Stimulated activated CD8-positive, alpha-beta memory T cell treated with anti-CD3 and anti-CD28 coated beads, Interleukin-7, amount 100 ng/mL, for 24 hours (primary cell): ENCODE results near the gene FGF18.

ENCODE experiments used
- DNase-seq: peaks from one replicate; pipeline ENCODE4 v3.0.0-alpha.2; 2020; ENCODE audit warnings: low read depth

FGF18 gene

DNA sequence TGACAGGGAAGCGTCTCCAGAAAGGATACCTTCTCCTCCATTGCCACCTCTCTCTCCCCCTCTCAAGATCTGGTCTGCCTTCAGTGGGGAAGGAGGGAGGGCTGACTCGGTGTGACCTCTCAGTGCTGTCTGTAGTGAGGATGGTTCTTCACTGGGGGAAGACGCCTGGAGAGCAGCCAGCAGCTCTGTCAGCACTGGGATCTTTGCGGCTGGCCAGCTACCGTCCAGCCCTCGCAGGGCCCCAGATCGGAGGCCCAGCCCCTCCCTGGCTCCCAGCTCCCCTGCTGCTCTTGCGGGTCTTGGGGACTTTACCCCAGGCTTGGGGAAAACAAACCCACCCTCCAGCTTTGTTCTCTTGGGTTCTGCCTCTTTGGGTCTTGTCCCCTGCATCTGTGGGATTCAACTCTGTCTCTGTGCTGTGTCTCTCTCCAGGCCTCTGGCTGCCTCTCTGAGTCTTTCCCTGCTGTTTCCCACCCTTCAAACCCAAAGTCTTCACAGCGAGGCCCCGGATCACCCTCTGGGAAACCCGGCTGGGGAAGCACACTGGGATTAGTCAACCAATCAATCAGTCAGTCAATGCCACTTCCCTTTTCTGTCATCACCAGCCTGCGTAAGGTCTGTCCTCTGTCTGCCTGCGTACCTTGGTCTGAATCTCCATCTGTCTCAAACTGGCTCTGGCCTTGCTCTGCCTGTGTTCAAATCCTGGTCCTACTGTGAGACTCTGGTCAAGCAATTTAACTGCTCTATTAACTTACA, 23.0 kb downstream of the FGF18 start:
- no peak for DNase-seq

DNA sequence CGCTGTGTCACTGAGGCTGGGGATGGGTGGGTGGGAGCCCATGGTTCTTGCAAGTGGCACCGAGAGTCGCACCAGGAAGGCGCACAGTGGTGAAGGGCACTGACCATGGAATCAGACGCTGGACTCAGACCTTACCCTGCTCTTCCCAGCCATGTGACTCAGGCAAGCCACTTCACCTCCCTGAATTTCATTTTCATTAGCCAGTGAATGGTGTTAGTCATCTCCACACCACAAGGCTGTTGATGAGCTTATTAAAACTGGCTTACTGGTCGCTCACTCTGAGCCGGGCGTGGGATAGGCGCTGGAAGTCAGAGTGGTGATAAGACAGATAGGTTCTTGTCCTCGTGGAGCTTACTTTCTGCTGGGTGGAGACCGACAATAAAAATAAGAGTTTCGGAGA, 25.1 kb downstream of the FGF18 start:
- no peak for DNase-seq

DNA sequence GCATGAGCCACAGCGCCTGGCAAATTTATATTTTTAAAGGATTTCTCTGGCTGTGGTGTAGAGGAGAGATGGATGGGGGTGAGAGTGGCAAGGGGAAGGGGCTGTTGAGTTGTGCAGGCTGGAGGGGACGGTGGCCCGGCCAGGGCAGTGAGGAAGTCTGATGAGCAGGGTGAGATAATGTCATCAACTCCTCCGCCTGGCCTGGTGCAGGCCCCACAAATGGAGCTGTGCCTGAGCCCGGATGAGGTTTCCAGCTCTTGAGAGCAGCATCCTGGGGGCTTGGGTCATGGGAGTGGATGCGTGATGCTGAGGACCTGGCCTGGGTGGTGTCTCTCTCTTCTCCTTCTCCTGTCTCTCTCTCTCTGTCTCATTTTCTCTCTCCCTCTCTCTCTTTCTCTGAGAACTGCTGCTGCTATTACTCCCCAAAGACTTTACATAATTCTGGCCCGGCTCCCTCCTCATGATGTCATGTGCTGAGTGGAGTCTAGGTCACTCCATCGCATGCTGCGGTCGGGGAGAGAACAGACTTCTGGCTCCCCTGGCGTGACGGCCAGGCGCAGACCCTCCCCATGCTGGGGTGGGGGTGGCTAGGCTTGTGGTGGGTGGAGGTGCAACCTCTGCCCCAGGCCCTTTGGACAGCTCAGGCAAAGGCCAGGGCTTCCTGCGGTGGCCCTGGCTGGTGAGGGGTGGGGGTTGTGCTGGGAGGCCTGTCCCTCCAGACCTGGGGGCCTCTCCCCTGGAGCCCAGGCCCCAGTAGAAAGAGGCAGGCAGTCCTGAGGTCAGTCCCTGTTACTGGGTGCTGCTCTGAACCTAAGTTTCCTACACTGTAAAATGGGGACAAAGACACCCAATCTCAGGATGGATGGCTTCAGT, 26.4 kb downstream of the FGF18 start:
- DNase-seq = no peak

DNA sequence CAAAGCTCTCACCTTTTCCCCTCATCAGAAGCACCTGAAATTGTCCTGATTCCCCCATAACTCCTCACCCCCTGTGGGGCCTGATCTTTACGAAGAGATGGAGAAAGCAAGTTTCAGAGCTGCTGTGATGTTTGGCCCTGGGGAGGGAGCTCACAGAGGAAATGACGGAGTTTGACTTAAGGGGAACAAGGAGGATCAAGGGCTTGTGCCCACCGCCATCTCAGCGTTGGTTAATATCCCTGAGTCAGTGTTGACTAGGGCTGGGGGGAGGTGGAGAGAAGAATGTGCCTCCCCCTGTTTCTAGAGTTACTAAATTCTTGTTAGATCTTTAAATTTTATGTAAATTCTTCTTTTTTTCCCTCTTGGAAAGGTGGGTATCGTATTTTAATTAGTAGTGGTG, 27.8 kb downstream of the FGF18 start:
- no peak for DNase-seq

DNA sequence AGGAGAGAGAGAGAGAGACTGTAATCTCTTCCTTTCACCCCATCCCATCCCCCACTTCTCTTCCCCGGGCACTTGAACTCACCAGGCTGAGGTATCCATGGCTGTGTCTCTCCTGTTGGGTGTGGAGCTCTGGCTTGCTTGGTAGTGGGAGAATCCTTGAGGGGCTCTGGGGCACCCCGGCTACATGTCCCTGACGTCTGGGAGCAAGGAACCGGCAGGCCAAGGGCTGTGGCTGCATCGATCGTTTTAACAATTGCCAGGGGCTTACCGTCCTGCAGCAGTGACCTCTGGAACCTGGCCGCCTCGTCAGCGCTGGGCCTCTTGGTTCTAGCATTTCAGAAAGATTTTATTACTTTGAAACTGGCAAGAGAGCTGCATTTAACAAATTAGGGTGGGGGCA, 30.0 kb downstream of the FGF18 start:
- no peak for DNase-seq

DNA sequence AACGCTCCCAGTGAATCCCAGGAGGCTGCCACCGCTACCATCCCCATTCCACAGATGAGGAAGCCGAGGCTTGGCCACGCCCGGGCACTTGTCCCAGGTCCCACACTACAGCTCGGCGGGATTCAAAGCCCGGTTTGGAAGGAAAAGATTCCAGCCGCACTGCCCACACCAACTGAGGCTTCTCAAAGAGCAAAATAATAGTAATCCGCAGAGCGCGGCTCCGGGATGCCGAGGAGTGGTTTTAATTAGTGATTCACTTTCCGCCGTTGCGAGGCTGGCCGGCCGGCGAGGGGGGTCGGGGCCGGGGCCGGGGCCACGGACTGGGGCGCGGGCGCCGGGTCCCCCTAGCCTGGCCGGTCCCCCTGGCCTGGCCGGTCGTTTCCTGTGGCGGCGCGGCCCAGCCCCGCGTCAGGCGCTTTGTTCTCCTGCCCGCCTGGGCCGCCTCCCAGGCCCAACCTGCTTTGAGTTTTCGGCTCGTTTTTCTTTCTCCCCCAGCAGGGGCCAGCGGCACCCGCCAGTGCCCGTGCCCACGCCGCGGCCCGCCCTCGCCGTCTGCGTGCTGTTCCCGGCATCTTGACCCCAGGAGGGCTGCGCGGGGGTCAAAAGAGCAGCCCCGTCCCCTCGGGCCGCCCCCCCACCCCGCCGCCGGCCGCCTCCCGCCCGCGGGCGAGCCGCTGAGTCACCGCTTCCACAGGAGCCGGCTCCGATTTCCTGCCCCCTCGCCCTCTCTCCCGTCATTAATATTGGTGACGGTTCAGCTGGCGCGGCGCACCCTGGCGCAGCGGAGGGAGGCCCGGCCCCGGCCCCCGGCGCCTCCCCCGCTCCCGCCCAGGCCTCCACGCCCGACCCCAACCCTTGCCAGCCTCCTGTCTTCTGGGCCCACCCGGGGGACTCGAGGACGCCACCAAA, 31.2 kb downstream of the FGF18 start:
- DNase-seq = no peak

DNA sequence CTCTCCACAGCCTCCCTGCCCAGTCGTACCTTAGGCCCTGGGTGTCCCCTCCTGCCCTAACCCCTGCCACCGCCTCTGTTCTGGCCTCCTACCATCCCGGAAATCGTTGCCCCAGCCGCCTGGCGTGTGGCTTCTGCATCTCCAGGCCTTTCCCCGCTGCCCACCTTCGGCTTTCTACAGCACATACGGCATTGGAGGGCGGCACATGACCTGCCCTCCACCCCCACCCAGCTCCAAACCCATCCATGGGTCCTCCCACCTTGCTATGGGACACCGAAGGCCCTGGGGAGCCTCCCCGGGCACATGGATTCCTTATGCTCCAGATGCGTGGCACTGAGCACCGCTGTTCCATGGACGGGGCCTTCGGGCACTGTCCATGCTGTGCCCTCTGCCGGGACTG, 32.0 kb downstream of the FGF18 start:
- DNase-seq = no peak

DNA sequence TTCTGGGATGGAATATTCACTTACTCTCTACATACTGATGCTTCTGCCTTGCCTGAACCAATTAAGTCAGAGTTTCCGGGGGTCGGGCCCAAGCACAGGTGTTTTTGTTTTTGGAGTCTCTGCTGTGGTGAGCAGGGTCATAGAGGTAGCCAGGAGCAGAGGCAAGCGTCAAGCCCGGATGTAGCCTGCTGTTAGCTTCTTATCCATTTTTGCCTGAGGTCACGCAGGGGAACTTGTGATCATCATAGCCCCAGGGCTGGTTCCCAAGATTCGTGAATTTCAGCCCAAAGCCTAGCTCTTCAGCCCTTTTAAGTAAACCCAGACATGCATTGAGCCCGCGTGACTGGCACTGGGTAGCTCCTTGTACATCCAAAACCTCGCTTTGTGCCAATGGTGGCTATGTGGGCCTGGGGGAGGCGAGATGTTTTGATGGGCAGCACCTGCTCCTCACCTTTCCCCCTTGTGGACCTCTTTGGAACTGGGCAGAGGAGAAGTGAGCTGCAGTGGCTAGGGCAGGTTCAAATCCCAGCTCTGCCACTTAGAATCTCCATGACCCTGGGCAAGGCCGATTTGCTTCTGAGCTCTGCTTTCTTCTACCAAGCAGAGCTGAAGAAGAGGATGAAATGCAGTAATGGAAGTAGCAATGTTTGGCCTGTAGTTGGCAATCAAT, 33.7 kb downstream of the FGF18 start:
- DNase-seq = no peak

DNA sequence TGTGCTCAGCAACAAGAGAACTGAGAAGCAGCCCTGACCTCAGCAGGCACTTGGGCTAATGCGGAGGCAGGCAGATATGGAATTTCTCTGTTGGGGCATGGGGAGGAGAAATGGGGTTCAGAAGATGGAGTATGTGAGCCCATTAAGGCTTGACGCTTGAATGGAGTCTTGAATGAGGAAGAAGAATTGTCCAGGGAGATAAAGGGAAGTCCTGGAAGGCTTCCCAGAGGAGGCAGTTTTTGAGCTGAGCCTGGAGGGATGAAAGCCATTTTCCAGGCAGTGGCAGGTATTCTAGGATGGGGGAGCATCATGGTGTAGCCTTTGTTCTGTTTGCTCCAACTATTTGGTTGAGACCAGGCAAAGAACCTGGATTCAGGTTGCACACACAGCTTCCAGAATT, 34.5 kb downstream of the FGF18 start:
- no peak for DNase-seq

DNA sequence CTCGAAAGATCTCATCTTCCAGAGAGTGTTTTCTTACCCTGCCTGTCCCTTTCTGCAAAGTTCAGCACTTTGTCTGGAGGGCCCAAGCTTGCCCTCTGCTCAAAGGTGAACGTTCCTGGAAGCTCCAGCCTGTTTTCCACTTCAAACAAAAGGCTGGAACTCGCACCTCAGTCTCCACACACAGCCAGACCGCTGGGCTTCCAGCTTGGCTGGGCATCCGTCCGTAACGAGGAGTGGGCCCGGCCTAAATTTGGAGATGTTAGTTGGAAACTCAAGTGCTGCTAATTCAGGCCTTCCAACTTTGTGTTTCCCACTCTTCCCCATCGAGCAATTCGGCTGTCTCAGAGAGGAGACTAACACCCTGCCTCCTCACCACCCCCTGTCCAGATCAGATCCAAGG, 35.1 kb downstream of the FGF18 start:
- DNase-seq = no peak

DNA sequence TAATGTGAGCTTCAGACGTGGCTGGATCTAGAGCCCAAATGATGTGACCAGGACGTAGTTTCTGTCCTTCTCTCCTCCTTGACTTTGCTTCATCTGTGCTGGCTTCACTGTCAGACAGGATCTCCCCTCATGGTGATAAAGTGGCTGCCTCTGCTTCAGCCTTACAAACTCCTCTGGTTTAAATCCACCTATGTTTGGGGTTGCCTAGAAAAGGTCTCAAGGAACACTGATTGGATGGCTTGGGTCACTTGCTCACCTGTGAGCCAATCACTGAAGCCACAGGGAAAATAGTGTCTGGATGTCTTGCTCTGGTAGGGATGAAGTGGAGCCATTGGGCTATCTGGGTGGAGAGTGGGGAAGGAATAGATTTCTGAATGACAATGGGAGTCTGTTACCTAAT, 36.1 kb downstream of the FGF18 start:
- no peak for DNase-seq

DNA sequence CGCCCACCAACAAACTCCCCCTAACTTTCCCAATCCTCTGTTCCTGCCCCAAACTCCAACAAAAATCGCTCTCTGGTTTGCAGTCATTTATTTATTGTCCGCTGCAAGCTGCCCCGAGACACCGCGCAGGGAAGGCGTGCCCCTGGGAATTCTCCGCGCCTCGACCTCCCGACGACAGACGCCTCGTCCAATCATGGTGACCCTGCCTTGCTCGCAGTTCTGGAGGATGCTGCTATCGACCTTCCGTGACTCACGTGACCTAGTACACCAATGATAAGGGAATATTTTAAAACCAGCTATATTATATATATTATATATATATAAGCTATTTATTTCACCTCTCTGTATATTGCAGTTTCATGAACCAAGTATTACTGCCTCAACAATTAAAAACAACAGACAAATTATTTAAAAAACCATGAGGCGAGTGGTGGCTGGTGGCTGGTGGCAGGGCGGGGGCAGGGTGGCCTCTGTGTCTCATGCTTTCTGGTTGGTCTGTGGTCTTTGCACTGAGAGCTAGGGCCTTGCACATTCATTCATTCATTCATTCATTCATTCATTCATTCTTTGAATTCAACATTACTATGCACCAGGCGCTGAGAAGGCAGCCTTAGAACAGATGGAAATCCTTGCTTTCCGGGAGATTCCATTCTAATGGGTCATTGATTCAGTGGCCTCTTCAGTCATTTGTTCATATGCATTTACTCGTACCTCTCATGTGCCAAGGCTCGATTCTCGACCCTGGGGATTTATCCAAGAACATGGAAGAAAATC, 37.9 kb downstream of the FGF18 start:
- no peak for DNase-seq

DNA sequence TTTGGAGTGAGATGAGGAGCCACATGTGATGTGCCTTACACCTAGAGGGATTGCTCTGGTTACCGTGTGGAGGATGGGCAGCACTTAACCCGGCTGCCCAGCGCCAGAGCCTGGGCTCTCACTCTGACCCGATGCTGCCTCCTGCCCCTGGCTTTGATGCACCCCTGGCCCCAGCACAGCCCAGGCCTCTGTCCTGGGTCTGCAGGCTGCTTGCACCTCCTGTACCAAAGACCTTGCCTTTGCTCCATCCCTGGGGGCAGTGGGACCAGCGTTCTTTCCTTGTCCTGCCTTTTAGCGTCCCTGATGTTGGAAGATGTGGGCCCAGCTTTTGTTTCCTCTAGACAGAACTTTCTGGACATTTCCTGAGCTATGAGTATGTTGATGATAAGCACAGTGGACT, 40.4 kb downstream of the FGF18 start:
- no peak for DNase-seq

DNA sequence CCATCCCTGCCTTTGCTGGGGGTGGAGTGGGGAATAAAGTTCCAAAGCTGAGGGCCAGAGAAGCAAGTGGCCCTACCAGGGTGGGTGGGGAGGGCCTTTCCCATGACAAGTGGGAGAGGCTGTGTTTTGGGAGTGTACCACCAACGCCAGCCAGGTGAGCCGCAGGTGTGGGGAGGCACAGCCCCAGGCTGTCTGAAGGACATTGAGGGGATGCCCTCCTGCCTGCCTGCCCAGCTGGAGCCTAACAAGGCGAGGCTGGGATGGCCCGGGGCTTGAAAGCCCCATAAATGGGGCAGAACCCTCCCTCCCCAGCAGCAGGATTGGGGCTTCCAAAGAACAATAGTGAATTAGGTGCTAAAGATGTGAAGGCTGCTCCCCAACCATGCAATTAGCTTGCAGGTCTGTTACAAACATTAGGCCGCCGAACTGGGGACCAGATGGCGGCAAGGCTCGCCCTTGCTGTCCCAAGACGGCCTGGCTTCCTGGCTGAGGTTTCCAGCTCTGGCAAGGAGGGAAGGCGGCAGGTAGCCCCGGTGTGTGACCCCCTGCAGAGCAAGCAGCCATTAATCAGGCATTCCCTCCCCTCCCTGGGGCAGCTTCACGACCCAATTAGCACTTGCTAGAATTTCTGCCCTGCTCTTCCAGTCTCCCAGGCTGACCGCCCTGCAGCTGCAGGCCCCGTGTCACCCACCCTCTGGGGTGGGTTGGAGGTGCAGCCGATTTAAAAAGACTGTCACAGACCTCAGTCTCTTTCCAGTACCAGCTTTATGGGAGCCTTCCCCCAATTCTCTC, 42.9 kb downstream of the FGF18 start:
- DNase-seq = no peak

DNA sequence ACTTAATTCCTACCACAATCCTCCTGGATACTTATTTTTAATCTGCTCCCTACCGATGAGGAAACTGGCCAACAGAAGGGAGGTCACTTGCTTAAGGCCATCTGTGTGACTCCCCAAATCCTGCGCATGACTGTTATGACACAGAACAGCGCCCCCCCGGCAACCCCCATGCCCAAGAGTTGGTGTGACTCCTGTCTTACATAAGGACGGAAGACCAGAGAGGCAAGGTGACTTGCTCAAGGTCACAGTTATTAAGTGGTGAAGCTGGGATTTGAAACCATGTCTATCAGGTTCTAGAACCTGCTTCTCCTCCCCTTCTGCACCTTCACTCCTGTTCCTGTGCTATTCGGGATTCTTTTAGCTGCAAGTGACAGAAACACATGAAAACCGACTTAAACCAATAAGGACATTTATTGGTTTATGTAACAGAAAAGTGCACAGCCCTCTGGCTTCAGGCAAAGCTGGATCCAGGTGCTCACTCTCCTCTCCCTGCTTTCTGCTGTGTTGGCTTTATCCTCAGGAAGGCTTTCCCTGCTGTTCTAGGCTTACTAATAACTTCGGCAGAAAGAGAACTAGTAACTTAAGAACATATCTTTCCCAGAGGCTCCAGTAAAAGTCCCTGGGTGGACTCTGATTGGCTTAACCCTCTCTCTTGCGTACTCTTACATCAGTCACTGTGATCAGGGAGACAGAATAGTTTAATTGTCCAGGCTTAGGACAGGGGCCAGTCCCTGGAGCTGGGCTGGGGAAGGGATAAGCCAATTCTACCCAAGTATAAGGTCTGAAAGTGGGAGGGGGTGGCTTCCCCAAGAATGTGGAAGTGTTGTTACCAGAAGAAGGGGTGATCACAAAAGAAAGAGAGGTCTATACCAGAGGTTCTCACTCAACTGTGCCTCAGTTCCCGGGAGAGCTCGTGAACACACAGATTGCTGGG, 43.7 kb downstream of the FGF18 start:
- DNase-seq = no peak

DNA sequence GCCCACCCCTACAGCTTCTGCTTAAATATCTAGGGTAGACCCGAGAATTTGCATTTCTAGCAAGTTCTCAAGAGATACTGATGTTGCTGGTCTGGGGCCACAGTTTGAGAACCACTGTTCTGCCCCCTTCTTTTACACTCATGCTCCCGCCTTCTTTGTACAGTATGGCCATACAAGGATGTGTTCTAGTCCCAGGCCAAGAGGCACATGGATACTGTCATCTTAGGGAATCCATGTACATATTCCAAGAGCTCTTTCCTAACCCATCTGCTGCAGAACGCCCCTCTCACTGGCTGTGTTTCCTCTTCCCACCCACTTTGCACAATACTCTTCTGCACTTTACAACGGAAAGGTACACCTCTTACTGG, 44.4 kb downstream of the FGF18 start:
- no peak for DNase-seq

DNA sequence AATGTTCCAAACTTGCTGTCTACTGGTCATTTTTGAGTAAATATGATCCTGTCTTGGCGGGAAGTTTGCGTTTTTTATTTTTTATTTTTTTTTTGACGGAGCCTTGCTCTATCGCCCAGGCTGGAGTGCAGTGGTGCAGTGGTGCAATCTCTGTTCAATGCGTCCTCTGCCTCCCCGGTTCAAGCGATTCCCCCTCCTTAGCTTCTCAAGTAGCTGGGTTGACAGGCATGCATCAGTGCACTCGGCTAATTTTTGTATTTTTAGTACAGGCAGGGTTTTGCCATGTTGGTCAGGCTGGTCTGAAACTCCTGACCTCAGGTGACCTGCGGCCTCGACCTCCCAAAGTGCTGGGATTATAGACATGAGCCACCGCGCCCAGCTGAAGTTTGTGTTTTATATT, 45.4 kb downstream of the FGF18 start:
- DNase-seq = no peak

DNA sequence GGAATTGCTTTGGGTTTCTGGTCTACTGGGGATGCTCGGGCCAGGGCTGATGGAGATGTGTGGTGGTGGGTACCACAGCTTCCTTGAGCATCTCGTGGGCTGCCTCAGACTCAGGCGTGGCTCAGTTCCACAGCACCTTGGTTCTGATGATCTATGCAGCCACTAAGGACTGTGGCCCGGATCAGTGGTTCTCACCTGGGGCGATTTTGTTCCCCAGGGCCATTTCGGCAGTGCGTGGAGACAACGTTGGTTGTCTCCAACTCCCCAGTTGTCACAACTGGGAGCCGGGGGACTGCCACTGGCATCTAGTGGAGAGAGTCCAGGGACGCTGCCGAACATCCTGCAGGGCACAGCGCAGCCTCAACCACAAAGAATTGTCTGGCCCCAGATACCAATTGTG, 47.7 kb downstream of the FGF18 start:
- no peak for DNase-seq

DNA sequence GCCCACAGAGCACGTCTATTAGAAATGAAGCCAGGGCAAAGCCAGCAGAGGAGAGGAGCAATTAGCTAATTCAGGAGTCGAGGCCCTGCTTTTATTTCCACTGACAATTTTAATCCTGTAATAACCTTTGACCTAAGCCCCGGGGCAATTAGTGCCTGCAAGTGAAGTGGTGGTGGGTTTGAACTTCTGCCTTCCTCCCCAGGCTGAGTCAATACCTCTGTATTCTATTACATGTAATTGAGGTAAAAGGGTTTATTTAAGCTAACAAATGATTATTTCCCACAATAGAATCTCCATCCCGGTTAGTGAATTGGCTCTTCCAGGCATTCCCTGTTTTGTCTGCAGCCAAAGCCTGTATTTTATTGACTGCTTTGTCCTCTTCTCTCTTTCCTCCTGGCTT, 49.9 kb downstream of the FGF18 start:
- no peak for DNase-seq
